Cortex of kidney (tissue), 1 donor: Measurements from ENCODE around the gene AZU1.

Source experiments
- DNase-seq: peaks from one replicate; lab custom pipeline; 2025; lab: John Stamatoyannopoulos, UW

Gene AZU1

GRCh38 chr19:797528-798414, 29.9 kb upstream of the AZU1 start:
- no peak for DNase-seq

GRCh38 chr19:798415-799075, 29.1 kb upstream of the AZU1 start:
- no peak for DNase-seq

- DNase-seq = no peak
Observed at GRCh38 chr19:799076-799881, 28.4 kb upstream of the AZU1 start.

GRCh38 chr19:800360-801029, 27.1 kb upstream of the AZU1 start:
- DNase-seq = no peak

GRCh38 chr19:801030-801860, 26.4 kb upstream of the AZU1 start:
- DNase-seq = no peak

GRCh38 chr19:801861-802497, 25.7 kb upstream of the AZU1 start:
- no peak for DNase-seq

GRCh38 chr19:802498-803098, 25.0 kb upstream of the AZU1 start:
- DNase-seq = no peak

- no peak for DNase-seq
Observed at GRCh38 chr19:803099-803561, 24.5 kb upstream of the AZU1 start.

- no peak for DNase-seq
Observed at GRCh38 chr19:803686-804418, 23.8 kb upstream of the AZU1 start.

GRCh38 chr19:804419-805165, 23.0 kb upstream of the AZU1 start:
- DNase-seq = no peak

- DNase-seq = no peak
Observed at GRCh38 chr19:805166-805551, 22.5 kb upstream of the AZU1 start.

GRCh38 chr19:805600-806550, 21.8 kb upstream of the AZU1 start:
- no peak for DNase-seq

GRCh38 chr19:806815-807421, 20.7 kb upstream of the AZU1 start:
- no peak for DNase-seq

GRCh38 chr19:807627-808422, 19.8 kb upstream of the AZU1 start:
- no peak for DNase-seq

GRCh38 chr19:808423-808775, 19.2 kb upstream of the AZU1 start:
- DNase-seq = no peak
